GM21529 (cell line): ENCODE data around the gene EGFR.
A peak's percentile ranks its signal among the peaks of the same experiment; 100 is the strongest.

ENCODE experiments used
- ATAC-seq: cut with Tn5 transposase; IDR thresholded peaks from one replicate; pipeline ENCODE4 v1.9.1; 2021; ENCODE audit not compliant: unreplicated experiment

EGFR gene

DNA sequence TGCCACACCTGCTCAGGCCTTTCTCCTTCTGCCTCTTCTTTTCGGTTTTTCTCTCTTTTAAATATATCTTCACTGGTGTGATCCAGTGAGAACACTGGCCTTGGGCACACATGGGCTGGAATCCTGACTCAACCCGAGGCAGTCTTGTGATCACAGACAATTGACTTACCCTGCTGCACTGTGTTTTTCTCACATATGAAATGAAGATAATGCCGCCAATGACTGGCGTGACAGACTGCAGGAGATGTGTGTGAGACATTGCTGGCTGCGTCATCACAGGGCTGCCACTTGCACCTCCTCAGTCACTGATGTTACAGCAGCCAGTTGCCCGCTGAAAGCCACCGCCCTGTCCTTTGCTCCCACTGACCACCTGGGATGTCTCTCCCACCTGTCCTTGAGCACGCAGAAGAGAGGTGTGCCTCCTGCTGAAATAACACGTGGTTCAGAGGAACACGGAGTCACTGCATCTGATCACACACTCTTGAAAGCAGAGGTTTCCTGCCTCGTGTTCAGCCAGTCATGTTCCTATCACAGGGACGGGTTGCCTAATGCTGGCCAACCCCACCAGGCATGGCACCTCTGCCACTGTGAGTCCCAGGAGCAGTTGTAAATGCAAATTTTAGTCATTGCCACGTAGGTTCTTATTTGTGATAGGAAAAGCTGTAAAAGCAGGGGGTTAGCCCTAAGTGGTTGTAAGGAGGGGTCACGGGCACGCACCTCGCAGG lies 221.8 kb downstream of the EGFR start:
- no peak for ATAC-seq

DNA sequence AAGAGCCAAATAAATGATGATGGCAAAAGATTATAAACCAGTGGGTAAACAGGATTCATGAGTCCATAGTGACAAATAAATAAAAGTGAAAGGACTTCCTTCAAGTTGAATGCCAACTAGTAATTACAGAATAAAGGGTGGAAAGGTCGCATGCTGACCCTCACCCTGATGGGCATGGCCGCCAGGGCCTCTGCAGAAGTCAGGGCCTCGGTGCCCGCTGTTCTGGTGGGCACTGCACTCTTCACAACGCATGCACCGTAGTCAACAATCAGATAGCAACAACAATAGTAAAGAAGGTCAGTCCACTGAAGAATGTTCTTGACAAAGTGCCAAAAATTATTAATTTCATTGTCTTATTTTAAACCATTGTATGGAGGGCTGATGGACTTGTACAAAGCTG lies 223.1 kb downstream of the EGFR start:
- no peak for ATAC-seq

DNA sequence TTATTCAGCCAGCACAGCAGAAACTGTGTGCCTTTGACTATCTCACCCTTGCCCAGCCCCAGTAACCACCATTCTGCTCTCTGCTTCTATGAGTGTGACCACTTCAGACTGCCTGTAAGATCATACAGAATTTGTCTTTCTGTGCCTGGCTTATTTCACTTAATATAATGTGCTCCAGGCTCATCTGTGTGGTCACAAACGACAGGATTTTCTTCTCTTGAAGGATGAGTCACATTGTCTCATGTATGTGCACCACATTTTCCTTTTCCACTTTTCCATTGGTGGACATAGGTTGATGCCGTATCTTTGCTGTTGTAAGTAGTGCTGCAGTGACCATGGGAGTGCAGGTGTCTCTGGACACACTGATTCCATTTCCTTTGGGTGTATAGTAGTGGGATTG lies 223.8 kb downstream of the EGFR start:
- ATAC-seq = no peak

DNA sequence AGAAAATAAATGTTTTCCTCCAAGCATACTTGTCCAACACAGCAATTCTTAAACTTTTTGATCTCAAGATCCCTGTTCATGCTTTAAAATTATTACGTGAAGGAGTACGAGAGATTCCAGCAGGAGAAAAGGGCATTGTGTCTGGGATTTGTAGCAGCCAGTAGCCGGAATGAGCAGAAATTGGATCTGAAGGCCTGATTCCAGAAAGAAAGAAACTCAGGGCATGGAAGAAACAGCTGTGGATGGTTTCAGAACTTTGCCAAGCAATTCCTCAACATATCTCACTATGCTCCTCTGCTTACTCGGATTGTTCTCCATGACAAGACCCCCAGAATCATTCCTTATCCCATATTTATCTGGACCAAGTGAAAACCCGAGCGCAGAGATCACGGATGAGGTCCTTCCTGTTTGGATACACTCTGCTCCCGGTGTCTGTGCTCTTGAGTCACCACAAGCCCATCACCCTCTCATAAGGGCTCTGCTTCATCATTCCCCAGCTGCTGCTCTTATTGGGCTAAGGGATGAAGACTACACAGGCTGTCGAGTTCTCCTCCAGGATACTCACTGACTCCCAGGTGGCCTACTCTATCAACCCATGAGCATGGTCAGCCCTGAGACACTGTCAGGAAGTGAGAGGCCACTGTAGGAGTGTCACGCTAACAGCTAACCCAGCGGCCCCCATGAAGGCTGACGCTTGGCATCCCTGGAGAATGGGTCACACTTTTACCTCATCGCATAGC lies 225.4 kb downstream of the EGFR start:
- no peak for ATAC-seq

DNA sequence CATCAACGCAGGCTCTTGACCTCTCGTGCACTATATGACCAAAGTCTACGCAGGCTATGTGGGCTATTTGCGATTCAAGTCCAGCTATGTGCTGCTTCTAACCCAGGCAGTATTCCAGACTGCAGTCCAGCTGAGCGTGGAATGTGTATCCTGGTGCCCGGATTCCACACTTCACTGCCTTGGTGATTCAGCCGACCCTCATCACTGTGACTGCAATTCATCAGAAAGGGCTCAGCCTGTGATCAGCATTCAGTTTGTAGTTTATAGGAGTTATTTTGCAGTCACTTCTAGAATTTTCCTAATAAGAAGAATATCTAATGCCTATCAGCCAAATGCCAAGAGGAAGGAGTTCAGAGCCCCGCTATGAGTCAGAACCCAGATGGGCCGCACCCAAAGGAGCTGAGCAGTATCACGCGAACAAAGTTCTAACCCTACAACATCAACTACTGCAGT lies 226.5 kb downstream of the EGFR start:
- ATAC-seq = no peak

DNA sequence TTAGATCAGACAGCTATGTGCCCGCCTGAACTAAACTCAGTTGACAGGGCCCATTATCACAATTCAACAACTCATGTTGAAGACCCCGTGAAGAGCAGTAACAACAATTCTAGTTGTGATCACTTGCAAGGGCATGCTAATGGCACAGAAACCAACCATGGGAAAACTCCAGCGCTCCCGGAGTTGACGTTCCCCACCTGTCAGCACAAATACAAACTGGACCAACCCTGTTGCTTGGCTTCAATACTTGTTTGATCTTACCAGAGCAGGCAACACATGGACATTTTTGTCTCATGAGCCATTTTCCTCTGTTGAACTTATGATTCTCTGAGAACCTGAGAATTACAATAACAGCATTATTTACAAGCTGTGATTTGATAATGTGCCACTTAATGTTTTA lies 227.4 kb downstream of the EGFR start:
- no peak for ATAC-seq

DNA sequence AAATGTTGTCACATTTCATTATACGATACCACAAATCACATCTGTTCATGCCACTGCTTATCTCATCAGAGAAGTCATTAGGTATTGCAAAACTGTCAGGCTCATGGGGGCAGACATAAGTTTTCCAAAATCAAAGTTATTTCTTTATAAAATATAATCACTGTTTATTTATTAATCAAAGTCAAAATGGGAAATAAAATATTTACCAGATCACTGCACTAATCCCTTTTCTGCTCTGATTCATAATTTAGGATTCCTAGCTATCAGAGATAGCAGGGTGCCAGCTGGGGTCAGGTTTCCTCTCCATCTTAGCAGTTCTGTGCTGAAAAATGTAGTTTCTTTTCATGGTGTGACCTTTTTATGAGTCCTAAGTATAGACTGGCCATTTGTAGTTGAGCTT lies 228.6 kb downstream of the EGFR start:
- no peak for ATAC-seq

DNA sequence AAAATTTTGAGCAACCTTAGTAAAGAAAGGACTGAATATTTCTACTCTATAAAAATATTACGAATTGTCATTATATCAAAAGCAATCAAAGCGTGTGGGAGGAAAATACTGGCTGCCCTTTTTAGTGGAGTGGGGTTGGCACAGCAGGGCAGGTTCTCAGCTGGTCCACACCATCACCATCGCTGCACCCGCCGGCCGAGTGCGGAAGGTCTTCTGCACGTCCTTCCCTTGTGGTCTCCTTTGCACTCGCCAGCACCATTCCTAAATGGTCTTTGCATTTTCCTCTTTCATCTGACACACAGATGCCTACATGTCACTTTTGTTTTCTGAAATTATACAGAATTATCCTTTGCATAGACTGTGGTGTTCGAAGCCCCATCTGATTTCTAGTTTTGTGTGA lies 229.7 kb downstream of the EGFR start:
- ATAC-seq = no peak

DNA sequence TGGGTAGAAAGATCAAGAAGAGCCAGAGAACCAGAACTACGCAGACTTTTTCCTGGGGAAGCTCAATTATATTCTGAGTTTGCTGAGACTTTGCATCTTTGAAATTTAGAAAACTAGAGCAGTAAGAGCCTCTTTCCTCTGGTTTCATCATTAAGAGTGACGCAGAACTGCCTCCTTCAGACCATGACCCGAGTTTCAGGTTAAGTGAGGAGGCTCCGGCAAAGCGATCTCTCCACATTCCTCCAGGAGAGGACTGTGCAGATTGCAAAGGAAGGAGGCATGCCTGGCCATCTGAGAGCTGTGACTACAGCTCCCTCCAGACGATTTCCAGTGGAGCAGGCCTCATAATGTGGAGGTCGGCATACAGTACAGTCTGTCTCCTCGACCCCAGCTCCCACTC lies 230.5 kb downstream of the EGFR start:
- ATAC-seq = no peak

DNA sequence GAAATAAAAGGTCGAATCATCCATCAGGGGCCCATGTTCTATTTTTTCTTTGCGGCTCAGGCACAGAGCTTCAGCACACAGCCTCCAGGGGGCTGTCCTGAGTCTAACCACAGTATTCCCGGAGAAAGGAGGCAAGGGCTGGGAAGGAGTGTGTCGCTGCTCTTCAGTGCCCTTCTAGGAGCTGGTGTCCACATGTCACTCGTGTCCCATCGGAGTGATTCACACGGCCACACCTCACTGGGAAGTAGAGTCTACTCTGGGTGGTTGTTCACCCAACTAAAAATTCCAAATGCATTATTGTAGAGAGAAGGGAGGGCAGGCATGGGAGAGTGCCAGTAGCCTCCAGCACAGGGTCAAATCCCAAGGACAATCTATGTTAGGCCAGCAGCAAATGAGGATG lies 231.5 kb downstream of the EGFR start:
- no peak for ATAC-seq

DNA sequence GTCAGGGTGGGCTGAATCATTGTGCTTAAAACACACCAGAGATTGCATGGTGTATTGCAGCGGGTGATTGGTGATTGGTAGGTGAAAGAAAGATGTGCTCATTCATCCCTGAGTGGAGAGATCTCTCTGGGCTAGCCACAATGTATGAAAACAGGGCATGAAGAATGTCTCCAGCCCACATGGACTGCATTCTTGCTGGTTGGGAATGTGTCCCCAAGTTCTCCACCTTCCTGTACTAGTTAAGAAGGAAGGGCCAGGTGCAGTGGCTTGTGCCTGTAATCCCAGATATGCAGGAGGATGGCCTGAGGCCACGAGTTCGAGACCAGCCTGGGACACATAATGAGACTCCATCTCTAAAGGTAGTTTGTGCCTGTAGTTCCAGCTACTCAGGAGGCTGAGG lies 232.5 kb downstream of the EGFR start:
- no peak for ATAC-seq

DNA sequence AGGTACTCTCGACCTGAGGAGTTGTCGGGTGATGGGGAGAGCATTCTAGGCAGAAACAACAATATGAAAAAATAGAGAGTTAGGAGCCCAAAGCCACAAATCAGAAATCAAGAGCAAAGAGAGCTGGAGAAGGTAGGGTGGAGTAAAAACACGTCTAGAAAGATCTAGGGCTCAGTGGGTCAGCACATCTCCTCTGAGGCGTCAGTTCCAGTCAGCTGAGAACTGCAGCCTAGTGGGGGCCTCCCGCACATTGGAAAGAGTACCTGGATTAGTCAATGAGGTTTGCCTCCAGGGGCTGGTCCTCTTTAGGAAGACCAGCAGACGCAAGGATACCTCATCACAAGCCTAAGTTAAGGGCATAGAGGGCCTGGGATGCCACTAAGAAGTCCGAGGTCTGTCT lies 233.1 kb downstream of the EGFR start:
- no peak for ATAC-seq

DNA sequence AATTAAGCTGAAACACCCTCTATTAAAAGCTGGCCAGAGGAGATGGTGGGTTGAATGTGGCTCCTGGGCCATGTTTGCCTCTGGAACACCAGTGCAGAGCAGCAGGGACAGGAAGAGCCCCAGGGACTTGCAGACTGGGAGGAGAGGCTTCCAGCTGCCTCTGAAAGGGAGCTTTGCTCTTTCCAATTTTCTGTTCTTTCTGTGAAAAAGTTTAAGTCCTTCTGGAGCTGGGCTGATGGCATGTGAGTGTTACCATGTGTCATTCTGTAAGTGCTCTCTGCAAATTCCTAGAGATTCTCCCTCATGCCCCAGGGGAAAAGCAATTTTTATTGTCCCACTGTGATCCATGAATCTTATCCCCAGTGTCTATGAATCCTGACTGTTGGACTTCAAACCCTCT lies 233.6 kb downstream of the EGFR start:
- ATAC-seq = no peak

DNA sequence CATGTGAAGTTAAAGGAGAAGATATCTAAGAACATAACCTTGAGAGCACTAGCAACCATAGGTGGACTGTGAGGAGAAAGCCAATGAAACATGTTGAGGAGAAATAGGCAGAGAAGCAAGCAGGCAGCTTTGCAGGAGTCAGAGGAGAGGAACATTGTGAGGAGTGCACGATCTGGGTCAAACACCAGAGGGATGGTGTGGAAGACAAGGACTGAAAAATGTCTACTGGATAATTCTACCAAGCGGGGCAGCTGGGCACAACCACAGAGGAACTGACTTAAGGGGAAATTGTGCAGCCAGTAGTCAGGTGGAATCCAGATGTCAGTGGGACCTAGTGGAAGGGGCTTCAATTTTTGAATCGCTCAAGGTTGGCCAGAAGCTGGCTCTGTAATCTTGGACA lies 234.4 kb downstream of the EGFR start:
- no peak for ATAC-seq

DNA sequence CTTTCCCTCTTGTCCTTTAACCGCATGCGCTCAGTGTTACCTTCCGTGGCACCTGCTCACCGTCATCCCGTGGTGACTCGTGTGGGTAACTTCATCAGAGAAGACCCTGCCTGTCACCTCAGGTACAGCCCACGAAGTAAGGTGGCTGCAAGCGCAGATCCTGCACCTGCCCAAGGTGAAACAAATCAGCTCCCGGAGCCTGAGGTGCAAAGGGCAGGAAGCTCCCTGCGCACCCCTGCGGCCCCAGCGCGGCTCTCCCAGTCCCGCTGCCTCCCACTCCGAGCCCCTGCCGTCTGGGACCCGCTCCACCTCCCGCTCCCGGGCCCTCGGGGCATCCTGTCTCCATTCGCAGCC lies 235.4 kb downstream of the EGFR start:
- no peak for ATAC-seq

DNA sequence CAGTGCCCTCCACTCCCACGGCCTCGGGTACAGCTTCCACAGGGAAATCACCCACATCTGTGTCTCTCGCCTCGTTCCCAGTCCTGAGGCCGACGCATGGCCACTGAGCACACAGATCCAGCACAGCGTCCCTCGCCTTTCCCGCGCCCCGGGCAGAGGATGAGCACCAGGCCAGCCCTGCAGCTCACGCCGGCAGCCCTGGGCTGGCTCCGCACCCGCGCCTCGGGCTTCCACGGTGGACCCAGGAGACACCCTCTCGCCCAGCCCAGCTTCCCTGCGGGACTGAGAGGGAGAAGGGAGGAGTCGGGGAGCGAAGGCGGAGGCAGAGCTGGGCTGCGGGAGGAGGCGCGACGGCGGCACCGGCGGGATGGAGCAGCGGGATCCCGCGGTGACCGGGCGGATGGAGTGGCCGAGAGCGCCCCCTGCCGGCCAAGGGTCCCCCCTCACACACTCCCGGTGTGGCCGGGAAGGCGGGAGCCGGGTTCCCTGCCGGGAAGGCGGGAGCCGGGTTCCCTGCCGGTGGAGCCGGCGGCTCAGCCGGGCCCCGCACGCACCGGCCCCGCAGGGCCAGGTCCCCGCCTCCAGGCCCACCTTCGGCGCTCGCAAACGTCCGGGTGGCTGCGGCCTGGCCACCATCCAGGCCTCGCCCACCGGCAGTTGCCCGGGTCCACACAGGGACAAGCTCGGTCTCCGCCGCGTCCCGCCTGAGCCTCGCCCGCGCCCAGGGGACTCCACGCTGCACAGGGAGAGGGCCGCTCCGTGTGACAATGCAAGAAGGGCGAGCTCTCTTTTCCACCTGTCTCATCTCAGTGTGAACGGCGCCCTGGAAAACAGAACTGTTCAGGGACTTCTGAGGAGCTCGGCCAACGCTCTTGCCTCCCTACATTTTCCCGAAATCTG lies 236.0 kb downstream of the EGFR start:
- peak; percentile 79 for ATAC-seq

DNA sequence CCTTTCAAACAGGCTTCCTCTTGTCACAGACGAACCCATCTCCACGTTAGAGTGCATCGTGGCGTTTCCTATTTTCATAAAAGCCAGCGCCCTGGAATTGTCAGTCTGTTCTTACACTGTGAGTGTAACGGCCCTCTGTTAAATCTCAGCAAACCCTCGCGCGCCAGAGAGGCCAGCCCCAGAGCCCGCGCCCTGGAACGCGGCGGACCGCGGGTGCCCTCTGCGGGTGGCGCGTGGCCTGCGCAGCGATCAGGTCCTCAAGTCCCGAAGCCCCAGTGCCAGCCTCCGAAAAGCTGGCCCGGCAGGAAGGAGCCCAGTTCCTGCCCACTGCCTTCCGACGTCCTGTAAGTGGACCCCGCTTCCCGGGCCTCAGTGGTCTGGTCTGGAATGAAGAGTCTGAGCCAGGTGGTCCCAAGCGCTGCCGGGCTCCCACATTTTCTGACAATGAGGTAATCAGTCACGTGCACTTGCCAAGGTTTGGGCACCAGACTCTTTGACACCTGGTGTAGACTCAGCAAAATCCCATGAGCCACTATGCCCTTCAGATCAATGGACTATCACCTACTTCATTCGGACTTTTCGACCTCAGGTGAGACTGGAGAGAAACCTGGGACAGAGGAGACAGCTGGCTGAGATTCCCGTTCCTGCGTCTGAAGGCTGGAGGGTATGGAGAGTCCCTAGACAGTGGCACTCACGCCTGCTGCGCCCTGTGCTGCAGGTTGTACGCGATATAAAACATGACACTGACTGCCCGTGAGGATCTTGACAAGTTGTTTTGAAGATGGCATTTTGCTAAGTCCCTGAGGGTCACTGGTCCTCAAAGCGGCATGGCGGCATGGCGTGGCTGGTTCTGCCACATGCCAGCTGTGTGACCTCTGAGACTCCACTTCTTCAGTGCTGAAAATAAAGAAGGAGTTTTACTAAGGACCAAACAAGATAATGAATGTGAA lies 237.0 kb downstream of the EGFR start:
- peak; percentile 87 for ATAC-seq

DNA sequence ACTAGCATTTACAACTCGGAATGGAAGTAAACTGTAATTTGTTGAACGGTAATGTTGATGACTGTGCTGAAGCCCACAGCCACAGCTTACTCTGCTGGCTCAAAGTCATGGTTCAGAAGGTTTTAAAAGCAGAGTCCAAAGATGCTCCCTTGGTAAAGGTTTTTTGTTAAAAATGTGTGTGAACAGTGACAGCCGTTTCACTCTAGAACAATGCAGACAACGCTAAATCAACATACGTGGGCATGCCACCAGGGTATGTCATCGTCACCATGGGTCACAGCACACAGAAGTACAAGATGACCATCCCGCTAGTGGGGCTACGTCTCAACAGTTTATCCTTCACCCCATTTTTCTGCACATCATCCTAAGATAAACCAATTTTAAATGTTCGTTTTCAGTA lies 239.8 kb downstream of the EGFR start:
- ATAC-seq = no peak

DNA sequence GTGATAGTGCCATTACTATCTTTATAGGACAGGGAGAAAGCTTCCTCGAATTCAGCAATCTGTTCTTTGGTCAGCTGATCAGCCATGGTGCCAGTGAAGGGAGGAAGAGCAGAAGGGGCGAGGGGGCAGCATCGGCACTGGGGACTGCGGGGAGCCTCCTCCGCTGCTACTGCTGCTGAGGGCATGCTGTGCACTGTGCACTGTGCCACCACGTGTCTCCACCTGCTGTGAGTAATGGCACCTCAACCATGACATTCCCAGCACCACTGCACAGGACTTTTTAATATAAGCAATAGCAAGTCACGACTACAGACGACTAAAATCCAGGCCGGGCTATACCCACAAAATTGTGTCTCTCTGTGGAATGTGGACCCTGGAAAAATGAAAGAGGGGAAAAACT lies 241.4 kb downstream of the EGFR start:
- no peak for ATAC-seq

DNA sequence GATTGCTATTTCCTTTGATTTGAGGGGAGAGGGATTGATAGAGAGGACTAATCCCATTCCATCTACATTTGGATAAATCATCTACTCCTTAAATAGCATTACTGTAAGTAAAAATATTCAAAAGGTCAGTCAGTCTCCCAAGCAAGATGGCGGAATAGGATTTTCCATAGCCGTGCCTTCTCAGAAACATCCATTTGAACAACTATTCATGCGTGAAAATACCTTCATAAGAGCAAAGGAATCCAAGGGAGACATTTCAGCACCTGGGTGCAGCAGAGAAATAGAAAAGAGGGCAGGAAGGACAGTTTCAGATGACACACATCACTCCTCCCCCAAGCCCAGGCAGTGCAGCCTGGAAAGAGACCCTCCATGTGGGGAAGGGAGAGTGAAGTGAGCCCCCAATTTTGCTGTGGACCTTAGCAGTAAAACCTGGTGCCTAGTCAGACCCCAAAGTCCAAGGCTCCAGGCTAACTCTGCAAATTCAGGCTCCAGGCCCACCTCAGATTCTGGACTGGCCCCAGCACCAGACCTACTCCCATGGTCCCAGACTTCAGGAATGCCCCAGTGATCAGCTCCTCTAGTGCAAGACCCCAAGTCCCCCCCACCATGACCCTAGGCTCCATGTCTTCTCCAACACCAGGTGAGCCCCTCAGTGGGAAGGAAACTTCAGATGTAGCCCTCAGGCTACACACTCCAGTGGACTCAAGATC lies 242.0 kb downstream of the EGFR start:
- no peak for ATAC-seq
